Parathyroid adenoma (tissue), 2 donors: ENCODE results near the gene ETS1.

Source experiments
- H2AFZ ChIP-seq: fragments of 300-600 bp; sonication (generic); one replicate; pipeline ENCODE4 v1.7.0; 2017; ENCODE audit warnings: antibody characterized with exemption, mild to moderate bottlenecking
- H3K27ac ChIP-seq: fragments of 300-600 bp; sonication (generic); one replicate; pipeline ENCODE4 v1.7.0; 2017
- H3K27me3 ChIP-seq: fragments of 300-600 bp; sonication (generic); one replicate; pipeline ENCODE4 v1.7.0; 2017; ENCODE audit warnings: low read length; ENCODE audit not compliant: control insufficient read depth, insufficient read depth
- H3K36me3 ChIP-seq: fragments of 300-600 bp; sonication (generic); one replicate; pipeline ENCODE4 v1.7.0; 2017; ENCODE audit warnings: low read length; ENCODE audit not compliant: control insufficient read depth, insufficient read depth
- H3K4me1 ChIP-seq: fragments of 300-600 bp; sonication (generic); one replicate; pipeline ENCODE4 v1.7.0; 2017; ENCODE audit warnings: control low read depth
- H3K4me2 ChIP-seq: fragments of 300-600 bp; sonication (generic); one replicate; pipeline ENCODE4 v1.7.0; 2017; ENCODE audit warnings: low read length
- H3K4me3 ChIP-seq: fragments of 300-600 bp; sonication (generic); one replicate; pipeline ENCODE4 v1.7.0; 2017; ENCODE audit warnings: low read depth, low read length
- H3K79me2 ChIP-seq: fragments of 300-600 bp; sonication (generic); one replicate; pipeline ENCODE4 v1.7.0; 2017; ENCODE audit warnings: control low read depth
- H3K9ac ChIP-seq: fragments of 300-600 bp; sonication (generic); one replicate; pipeline ENCODE4 v1.7.0; 2017; ENCODE audit warnings: mild to moderate bottlenecking
- H3K9me3 ChIP-seq: fragments of 300-600 bp; sonication (generic); one replicate; pipeline ENCODE4 v1.7.0; 2017; ENCODE audit warnings: low read length; ENCODE audit not compliant: control insufficient read depth
- TF ChIP-seq, protein P1 (sequence below): fragments of 300-600 bp; sonication (generic); IDR thresholded peaks from one replicate; pipeline ENCODE4 v1.7.0; 2017; ENCODE audit warnings: antibody characterized with exemption, mild to moderate bottlenecking
- donor health status: primary hyperparathyroidism.

The ETS1 gene

DNA sequence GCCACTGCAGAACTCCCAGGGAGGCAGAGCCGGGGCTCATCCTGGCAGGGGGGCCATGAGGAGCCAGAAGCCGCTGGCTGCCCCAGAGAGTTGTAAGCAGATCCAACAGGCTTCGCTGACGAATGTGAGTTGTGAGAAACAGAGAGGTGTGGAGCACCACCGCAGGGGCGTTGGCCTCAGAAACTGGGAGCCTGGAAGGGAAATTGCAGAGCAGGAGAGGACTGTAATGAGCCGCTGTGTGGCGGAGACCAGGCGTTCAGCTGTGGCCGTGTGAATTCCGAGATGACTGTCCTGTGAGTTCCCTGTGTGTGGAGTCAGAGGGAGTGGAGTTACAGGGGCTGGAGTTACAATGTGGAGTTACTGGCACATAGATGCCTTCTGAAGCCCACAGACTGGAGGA, 27.7 kb upstream of the ETS1 start:
- Histone ChIP-seq H3K79me2 (no peaks in the 10 kb centered on the region), H3K27me3 (no peaks in the 10 kb centered on the region), H3K4me1 (no peaks in the 10 kb centered on the region), H3K9ac (no peak overlapping the region), H3K4me2 (no peak overlapping the region), H3K9me3 (no peaks in the 10 kb centered on the region), H2AFZ (no peak overlapping the region), H3K27ac (no peak overlapping the region), H3K4me3 (no peak overlapping the region), H3K36me3 (no peaks in the 10 kb centered on the region)
- TF ChIP-seq, protein P1, sequence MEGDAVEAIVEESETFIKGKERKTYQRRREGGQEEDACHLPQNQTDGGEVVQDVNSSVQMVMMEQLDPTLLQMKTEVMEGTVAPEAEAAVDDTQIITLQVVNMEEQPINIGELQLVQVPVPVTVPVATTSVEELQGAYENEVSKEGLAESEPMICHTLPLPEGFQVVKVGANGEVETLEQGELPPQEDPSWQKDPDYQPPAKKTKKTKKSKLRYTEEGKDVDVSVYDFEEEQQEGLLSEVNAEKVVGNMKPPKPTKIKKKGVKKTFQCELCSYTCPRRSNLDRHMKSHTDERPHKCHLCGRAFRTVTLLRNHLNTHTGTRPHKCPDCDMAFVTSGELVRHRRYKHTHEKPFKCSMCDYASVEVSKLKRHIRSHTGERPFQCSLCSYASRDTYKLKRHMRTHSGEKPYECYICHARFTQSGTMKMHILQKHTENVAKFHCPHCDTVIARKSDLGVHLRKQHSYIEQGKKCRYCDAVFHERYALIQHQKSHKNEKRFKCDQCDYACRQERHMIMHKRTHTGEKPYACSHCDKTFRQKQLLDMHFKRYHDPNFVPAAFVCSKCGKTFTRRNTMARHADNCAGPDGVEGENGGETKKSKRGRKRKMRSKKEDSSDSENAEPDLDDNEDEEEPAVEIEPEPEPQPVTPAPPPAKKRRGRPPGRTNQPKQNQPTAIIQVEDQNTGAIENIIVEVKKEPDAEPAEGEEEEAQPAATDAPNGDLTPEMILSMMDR, result no peak

DNA sequence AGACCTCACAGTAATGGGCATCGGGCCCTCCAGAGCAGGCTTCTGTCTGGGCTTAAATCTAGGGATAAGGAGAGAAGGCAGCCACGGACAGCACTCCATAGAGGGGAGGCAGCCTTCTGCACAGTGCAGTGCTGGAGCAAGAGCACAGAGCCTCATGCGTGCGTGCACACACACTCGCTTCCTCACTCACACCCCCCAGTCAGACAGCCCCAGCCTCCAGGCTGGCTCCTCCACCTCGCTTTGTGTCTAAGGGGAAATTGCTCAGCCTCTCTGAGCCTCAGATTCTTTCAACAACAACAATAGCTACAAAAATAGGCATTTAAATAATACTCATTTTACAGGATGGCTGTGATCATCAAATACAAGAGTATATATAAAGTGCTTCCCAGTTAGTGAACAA, 26.7 kb upstream of the ETS1 start:
- H3K9me3 ChIP-seq, result no peaks in the 10 kb centered on the region
- no peak overlapping the region for H3K27ac ChIP-seq
- no peaks in the 10 kb centered on the region for H3K4me1 ChIP-seq
- H3K36me3 ChIP-seq, result no peaks in the 10 kb centered on the region
- no peak overlapping the region for H2AFZ ChIP-seq
- H3K9ac ChIP-seq, result no peak overlapping the region
- no peaks in the 10 kb centered on the region for H3K27me3 ChIP-seq
- H3K4me3 ChIP-seq, result no peak overlapping the region
- no peaks in the 10 kb centered on the region for H3K79me2 ChIP-seq
- TF ChIP-seq, protein P1, result no peak
- no peak overlapping the region for H3K4me2 ChIP-seq

DNA sequence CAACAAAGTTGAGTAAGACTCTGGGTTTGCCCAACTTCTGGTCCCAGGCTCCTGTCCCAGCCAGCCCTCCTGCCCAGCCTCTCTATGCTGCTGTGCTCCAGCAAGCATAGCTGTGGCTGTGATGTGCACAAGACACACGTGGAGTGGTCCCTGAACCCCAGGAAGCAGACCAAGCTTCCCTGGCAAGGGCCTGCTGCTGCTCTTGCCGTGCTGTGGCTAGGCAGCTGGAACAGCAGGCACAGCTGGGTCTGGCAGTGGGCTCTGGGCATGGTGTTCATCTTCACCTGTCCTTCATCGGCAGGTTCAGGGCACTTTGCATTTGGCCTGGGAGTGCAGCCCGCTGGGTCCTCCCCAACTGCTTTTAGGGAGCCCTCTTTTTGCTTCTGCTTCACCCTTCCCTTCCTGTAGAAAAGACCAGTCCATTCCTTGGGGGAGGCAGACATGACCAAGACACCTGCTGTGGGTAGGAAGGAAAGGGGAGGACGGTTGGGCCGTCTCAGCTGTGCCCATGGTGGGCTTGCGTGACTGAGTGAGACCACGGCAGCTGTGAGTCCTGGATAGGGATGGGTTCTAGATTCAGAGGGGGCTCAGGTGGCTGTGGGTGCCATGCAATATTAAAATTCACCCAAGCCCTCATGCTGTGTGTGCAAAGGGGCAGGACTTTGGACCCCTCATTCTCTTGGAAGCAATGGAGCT, 26.1 kb upstream of the ETS1 start:
- Histone ChIP-seq H3K4me1 (no peaks in the 10 kb centered on the region), H3K27me3 (no peaks in the 10 kb centered on the region), H3K9ac (no peak overlapping the region), H3K27ac (no peak overlapping the region), H3K79me2 (no peaks in the 10 kb centered on the region), H3K9me3 (no peaks in the 10 kb centered on the region), H3K36me3 (no peaks in the 10 kb centered on the region), H3K4me3 (no peak overlapping the region), H2AFZ (no peak overlapping the region), H3K4me2 (no peak overlapping the region)
- TF ChIP-seq, protein P1, result no peak

DNA sequence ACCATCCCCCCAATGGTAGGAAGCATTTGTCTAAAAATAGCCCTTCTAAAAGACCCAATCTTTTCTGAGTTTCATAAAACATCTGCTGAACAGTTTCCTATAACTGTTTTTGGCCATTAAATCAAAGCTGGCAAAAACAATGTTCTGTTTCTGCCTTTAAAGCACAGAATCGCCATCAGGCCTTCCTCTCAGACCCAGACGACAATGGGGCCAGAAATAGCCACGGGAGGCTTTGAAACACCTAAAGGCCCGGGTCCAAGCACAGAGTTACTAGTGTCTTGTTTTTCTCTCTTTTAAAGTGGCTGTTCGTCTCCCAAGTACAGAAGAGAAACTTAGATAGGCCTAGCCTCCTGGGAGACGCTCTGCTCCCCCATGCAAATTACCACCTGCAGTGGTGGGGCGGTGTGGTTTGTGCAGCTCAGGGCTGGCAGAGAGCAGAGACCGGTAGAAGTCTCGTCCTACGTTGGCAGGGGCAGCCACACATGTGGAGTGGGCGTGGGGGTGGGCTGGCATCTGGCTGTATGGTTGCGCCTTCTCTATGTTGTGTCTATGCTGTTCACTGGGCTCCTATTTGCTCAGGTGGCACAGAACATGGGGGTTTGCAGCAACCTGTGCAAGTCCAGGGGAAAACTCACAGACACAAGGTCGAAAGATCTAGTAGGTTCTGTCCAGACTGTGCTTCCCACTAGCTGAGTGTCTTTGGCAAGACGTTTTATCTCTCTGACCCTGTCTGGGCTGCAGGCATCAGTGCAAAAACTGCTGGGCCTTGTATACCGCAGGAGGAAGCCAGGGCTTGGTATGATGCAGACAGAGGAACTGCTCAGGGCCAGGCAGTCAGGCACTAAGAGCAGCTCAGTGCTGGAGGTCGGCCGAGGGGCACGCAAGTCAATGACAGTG, 23.6 kb upstream of the ETS1 start:
- Histone ChIP-seq H2AFZ (no peak overlapping the region), H3K27ac (peak overlapping the region; percentile 29), H3K4me2 (no peak overlapping the region), H3K4me1 (no peaks in the 10 kb centered on the region), H3K9me3 (no peaks in the 10 kb centered on the region), H3K79me2 (no peaks in the 10 kb centered on the region), H3K27me3 (no peaks in the 10 kb centered on the region), H3K4me3 (no peak overlapping the region), H3K36me3 (no peaks in the 10 kb centered on the region), H3K9ac (no peak overlapping the region)
- TF ChIP-seq, protein P1, result no peak
